ENCODE data around the gene VSIG2.
A peak's percentile ranks its signal among the peaks of the same experiment; 100 is the strongest.

Gene VSIG2

GRCh38 chr11:124796312-124796711, 44.3 kb upstream of the VSIG2 start:
- H3K4me1 ChIP-seq: peaks cover 0 to 54% (median 23%) of the 10 kb centered on the region in 4 donors
- no peaks in the 10 kb centered on the region for H3K27me3 ChIP-seq
- intact Hi-C loops (cut with DNase I; ENCODE audit: low total_unique reads): loop anchor here (5.0 to 10.0 kb wide), 2 partner anchors 34 to 52 kb away; partner anchors contain the start of gene ESAM
- no peaks in the 10 kb centered on the region for H3K36me3 ChIP-seq
- H3K4me3 ChIP-seq: no peak overlapping the region
- DNase-seq: no peak
- H3K27ac ChIP-seq: no peak overlapping the region
- no peaks in the 10 kb centered on the region for H3K9me3 ChIP-seq
- TF ChIP-seq, protein P1, sequence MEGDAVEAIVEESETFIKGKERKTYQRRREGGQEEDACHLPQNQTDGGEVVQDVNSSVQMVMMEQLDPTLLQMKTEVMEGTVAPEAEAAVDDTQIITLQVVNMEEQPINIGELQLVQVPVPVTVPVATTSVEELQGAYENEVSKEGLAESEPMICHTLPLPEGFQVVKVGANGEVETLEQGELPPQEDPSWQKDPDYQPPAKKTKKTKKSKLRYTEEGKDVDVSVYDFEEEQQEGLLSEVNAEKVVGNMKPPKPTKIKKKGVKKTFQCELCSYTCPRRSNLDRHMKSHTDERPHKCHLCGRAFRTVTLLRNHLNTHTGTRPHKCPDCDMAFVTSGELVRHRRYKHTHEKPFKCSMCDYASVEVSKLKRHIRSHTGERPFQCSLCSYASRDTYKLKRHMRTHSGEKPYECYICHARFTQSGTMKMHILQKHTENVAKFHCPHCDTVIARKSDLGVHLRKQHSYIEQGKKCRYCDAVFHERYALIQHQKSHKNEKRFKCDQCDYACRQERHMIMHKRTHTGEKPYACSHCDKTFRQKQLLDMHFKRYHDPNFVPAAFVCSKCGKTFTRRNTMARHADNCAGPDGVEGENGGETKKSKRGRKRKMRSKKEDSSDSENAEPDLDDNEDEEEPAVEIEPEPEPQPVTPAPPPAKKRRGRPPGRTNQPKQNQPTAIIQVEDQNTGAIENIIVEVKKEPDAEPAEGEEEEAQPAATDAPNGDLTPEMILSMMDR (IDR thresholded peaks at IDR 0.05): no peak

GRCh38 chr11:124793466-124794278, 41.6 kb upstream of the VSIG2 start:
- no peak for DNase-seq
- TF ChIP-seq, protein P1 (IDR thresholded peaks at IDR 0.05): peak; percentile 58 to 66
- Histone ChIP-seq H3K27ac (no peak overlapping the region), H3K36me3 (no peaks in the 10 kb centered on the region), H3K4me1 (peaks cover 0 to 41% (median 14%) of the 10 kb centered on the region in 4 donors), H3K27me3 (no peaks in the 10 kb centered on the region), H3K4me3 (no peak overlapping the region), H3K9me3 (no peaks in the 10 kb centered on the region)
- intact Hi-C loops (cut with DNase I; ENCODE audit: low total_unique reads): loop anchor here (10.0 kb wide), 1 partner anchor 49 kb away; no protein-coding TSS in a partner anchor

DNA sequence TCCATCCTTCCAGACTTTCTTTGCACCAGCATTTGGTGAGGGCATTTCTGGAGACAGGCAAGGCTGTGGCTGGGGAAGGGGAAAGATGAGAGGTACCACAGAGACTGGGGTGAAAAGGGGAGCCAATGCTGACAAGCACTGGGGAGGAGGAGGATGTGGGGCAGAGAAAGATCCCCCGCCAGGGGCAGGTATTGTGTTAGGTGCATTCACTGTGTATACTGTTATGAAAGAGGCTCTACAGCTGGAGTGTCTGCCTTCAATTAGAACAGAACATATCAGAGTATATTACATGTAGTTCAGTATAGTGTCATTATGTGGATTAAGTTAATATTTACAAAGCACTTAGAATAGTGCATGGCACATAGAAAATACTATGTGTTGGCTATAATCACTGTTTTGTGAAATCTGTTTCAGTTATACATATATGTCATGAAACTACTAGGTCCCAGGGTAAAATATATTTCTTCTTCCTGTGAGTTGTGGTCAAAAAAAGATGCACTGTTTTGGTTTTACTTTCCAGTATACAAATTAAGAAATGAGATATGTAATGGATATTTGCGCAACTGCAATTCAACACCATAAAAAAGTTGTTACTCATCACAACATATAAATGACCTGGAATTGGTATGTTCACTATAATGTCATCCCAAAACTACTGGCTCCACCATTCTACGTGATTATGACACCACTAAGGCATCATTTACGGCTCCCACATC, 39.7 kb upstream of the VSIG2 start:
- H3K27me3 ChIP-seq: no peaks in the 10 kb centered on the region
- TF ChIP-seq, protein P1 (IDR thresholded peaks at IDR 0.05): no peak
- intact Hi-C loops (cut with DNase I; ENCODE audit: low total_unique reads): loop anchor here (10.0 kb wide), 1 partner anchor 47 kb away; no protein-coding TSS in a partner anchor
- H3K4me1 ChIP-seq: peaks cover 0 to 24% (median 7%) of the 10 kb centered on the region in 4 donors
- no peak overlapping the region for H3K27ac ChIP-seq
- H3K36me3 ChIP-seq: no peaks in the 10 kb centered on the region
- H3K9me3 ChIP-seq: no peaks in the 10 kb centered on the region
- DNase-seq: no peak
- H3K4me3 ChIP-seq: no peak overlapping the region

GRCh38 chr11:124788521-124788920, 36.5 kb upstream of the VSIG2 start:
- intact Hi-C loops (cut with DNase I; ENCODE audit: low total_unique reads): no loop called here
- Histone ChIP-seq H3K36me3 (no peaks in the 10 kb centered on the region), H3K27ac (no peak overlapping the region), H3K27me3 (no peaks in the 10 kb centered on the region), H3K4me3 (no peak overlapping the region), H3K9me3 (no peaks in the 10 kb centered on the region), H3K4me1 (peaks cover 0 to 15% (median 6%) of the 10 kb centered on the region in 4 donors)
- TF ChIP-seq, protein P1 (IDR thresholded peaks at IDR 0.05): no peak
- DNase-seq: no peak

DNA sequence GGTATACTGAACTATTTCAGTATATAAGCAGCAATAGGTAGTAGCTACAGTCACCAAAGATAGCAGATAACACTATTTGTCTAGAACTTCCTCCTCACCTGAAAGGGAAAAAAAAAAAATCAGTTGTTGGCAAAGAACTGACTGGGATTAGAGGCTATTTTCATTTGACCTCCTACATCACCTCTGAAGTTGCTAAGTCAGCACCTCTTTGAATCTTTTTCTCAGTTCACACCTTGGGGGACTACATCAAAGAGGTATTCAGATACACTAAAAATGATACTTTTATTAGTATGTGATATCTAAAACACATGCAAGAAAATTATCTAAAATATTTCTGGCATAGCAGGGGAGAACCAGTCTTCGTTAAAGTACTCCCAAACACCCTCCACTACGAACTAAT, 32.0 kb upstream of the VSIG2 start:
- no peaks in the 10 kb centered on the region for H3K27me3 ChIP-seq
- no peak for DNase-seq
- TF ChIP-seq, protein P1 (IDR thresholded peaks at IDR 0.05): no peak
- H3K9me3 ChIP-seq: no peaks in the 10 kb centered on the region
- H3K36me3 ChIP-seq: no peaks in the 10 kb centered on the region
- H3K27ac ChIP-seq: no peak overlapping the region
- intact Hi-C loops (cut with DNase I; ENCODE audit: low total_unique reads): no loop called here
- peaks cover 0 to 16% (median 3%) of the 10 kb centered on the region in 4 donors for H3K4me1 ChIP-seq
- no peak overlapping the region for H3K4me3 ChIP-seq

All from tibial artery (tissue), 4 donors.